H9 (cell line): Measurements from ENCODE around the gene SACM1L. TPM values are rescaled to one million over a fixed set of nuclear protein-coding genes. Genes with fewer than 3 reads are reported as not detected.

Experiments used
- DNase-seq: peaks from one replicate; pipeline ENCODE4 v3.0.0-alpha.2; 2017
- H2AFZ ChIP-seq: one replicate; pipeline ENCODE4 v1.6.1; 2013; ENCODE audit warnings: mild to moderate bottlenecking, low read length, control low read depth, moderate library complexity
- H2AK5ac ChIP-seq: 2 replicates; pipeline ENCODE4 v1.6.1; 2013; ENCODE audit warnings: low read length, control low read depth, mixed read lengths; ENCODE audit not compliant: insufficient read length
- H2BK120ac ChIP-seq: one replicate; pipeline ENCODE4 v1.6.1; 2013; ENCODE audit warnings: low read depth, mild to moderate bottlenecking, low read length, control low read depth, inconsistent platforms; ENCODE audit not compliant: poor library complexity, severe bottlenecking
- H2BK12ac ChIP-seq: 2 replicates; pipeline ENCODE4 v1.6.1; 2013; ENCODE audit warnings: low read length, control low read depth, mixed read lengths, low read depth; ENCODE audit not compliant: insufficient read length
- H2BK15ac ChIP-seq: 2 replicates; pipeline ENCODE4 v1.6.1; 2013; ENCODE audit warnings: low read depth, low read length, control low read depth
- H2BK20ac ChIP-seq: one replicate; pipeline ENCODE4 v1.6.1; 2013; ENCODE audit warnings: low read depth, mild to moderate bottlenecking, low read length, control low read depth, inconsistent platforms; ENCODE audit not compliant: poor library complexity, severe bottlenecking
- H2BK5ac ChIP-seq: 2 replicates; pipeline ENCODE4 v1.6.1; 2013; ENCODE audit warnings: low read length, control low read depth, mixed read lengths; ENCODE audit not compliant: insufficient read length
- H3K14ac ChIP-seq: 2 replicates; pipeline ENCODE4 v1.6.1; 2013; ENCODE audit warnings: low read length, control low read depth; ENCODE audit not compliant: insufficient read depth
- H3K18ac ChIP-seq: 2 replicates; pipeline ENCODE4 v1.6.1; 2013; ENCODE audit warnings: low read depth, mild to moderate bottlenecking, mixed read lengths, low read length, control low read depth; ENCODE audit not compliant: insufficient read length
- H3K23ac ChIP-seq: 2 replicates; pipeline ENCODE4 v1.6.1; 2013; ENCODE audit warnings: low read length, control low read depth, mixed read lengths, low read depth; ENCODE audit not compliant: insufficient read length
- H3K23me2 ChIP-seq: 2 replicates; pipeline ENCODE4 v1.6.1; 2013; ENCODE audit warnings: low read depth, mild to moderate bottlenecking, mixed read lengths, low read length, control low read depth; ENCODE audit not compliant: insufficient read length, poor library complexity, severe bottlenecking
- H3K27ac ChIP-seq: 2 replicates; pipeline ENCODE4 v1.5.1; 2013; ENCODE audit warnings: low read length, control low read depth, mixed read lengths, low read depth; ENCODE audit not compliant: insufficient read length
- H3K27me3 ChIP-seq: 2 replicates; pipeline ENCODE4 v1.6.1; 2013; ENCODE audit warnings: low read length, control low read depth, inconsistent platforms; ENCODE audit not compliant: insufficient read depth
- H3K4ac ChIP-seq: 2 replicates; pipeline ENCODE4 v1.6.1; 2013; ENCODE audit warnings: low read depth, mild to moderate bottlenecking, control low read depth, inconsistent platforms, low read length, moderate library complexity
- H3K4me1 ChIP-seq: 2 replicates; pipeline ENCODE4 v1.6.1; 2013; ENCODE audit warnings: low read length, control low read depth, inconsistent platforms; ENCODE audit not compliant: insufficient read depth
- H3K4me2 ChIP-seq: 2 replicates; pipeline ENCODE4 v1.6.1; 2013; ENCODE audit warnings: low read length, control low read depth, mixed read lengths; ENCODE audit not compliant: insufficient read length, insufficient read depth
- H3K56ac ChIP-seq: 2 replicates; pipeline ENCODE4 v1.6.1; 2013; ENCODE audit warnings: low read depth, mild to moderate bottlenecking, mixed read lengths, low read length, control low read depth; ENCODE audit not compliant: insufficient read length
- H3K79me1 ChIP-seq: 2 replicates; pipeline ENCODE4 v1.6.1; 2013; ENCODE audit warnings: low read depth, mild to moderate bottlenecking, moderate library complexity, low read length, control low read depth, inconsistent platforms; ENCODE audit not compliant: insufficient read depth, poor library complexity, severe bottlenecking
- H3K79me2 ChIP-seq: 2 replicates; pipeline ENCODE4 v1.6.1; 2013; ENCODE audit warnings: low read length, control low read depth, inconsistent platforms; ENCODE audit not compliant: insufficient read depth
- H3K9ac ChIP-seq: 2 replicates; pipeline ENCODE4 v1.6.1; 2013; ENCODE audit warnings: low read length, control low read depth, mixed read lengths; ENCODE audit not compliant: insufficient read length; ENCODE audit errors: extremely low read depth
- H3K9me3 ChIP-seq: one replicate; pipeline ENCODE4 v1.6.1; 2013; ENCODE audit warnings: low read depth, low read length, inconsistent platforms; ENCODE audit not compliant: control insufficient read depth
- H3T11ph ChIP-seq: one replicate; pipeline ENCODE4 v1.6.1; 2013; ENCODE audit warnings: mild to moderate bottlenecking, low read length, control low read depth, inconsistent platforms
- H4K20me1 ChIP-seq: one replicate; pipeline ENCODE4 v1.6.1; 2013; ENCODE audit not compliant: control insufficient read depth, insufficient read length, insufficient read depth
- H4K5ac ChIP-seq: 2 replicates; pipeline ENCODE4 v1.6.1; 2013; ENCODE audit warnings: low read depth, mild to moderate bottlenecking, mixed read lengths, low read length, control low read depth; ENCODE audit not compliant: insufficient read length
- H4K8ac ChIP-seq: replicated peaks from 2 replicates; pipeline ENCODE4 v1.6.1; 2013; ENCODE audit warnings: low read length, control low read depth, mixed read lengths, low read depth; ENCODE audit not compliant: insufficient read length
- H4K91ac ChIP-seq: 2 replicates; pipeline ENCODE4 v1.6.1; 2013; ENCODE audit warnings: low read depth, mild to moderate bottlenecking, moderate library complexity, mixed read lengths, low read length, control low read depth; ENCODE audit not compliant: insufficient read length
- H3K27ac Mint-ChIP-seq, 3 experiments: 2 replicates in 2 of 3; 3 replicates in 1 of 3; pipeline ENCODE4 v1.8.0; 2020 to 2021; ENCODE audit warnings: mixed read lengths in 3 of 3, mild to moderate bottlenecking in 1 of 3, moderate library complexity in 1 of 3
- H3K27me3 Mint-ChIP-seq: 2 replicates; pipeline ENCODE4 v1.8.0; 2021; ENCODE audit warnings: low read depth, mild to moderate bottlenecking, moderate library complexity, mixed read lengths
- H3K36me3 Mint-ChIP-seq, 3 experiments: 2 replicates in 2 of 3; 3 replicates in 1 of 3; pipeline ENCODE4 v1.8.0; 2020 to 2021; ENCODE audit warnings: low read depth in 3 of 3, mixed read lengths in 3 of 3; ENCODE audit not compliant: insufficient read depth in 1 of 3
- H3K4me1 Mint-ChIP-seq, 2 experiments: 2 replicates each; pipeline ENCODE4 v1.8.0; 2020; ENCODE audit warnings: mixed read lengths in 2 of 2
- H3K4me3 Mint-ChIP-seq, 2 experiments: 2 replicates in 1 of 2; 3 replicates in 1 of 2; pipeline ENCODE4 v1.8.0; 2020 to 2021; ENCODE audit warnings: mild to moderate bottlenecking in 2 of 2, mixed read lengths in 2 of 2, moderate library complexity in 1 of 2
- H3K9me3 Mint-ChIP-seq, 2 experiments: 2 replicates in 1 of 2; 3 replicates in 1 of 2; pipeline ENCODE4 v1.8.0; 2020; ENCODE audit warnings: mild to moderate bottlenecking in 2 of 2, mixed read lengths in 2 of 2, moderate library complexity in 1 of 2
- WGBS: extraction: QIAGEN DNeasy Blood & Tissue Kit; methylation state at CpG from one replicate; pipeline ENCODE4 v1.1.7; 2013; ENCODE audit warnings: missing lambda C conversion rate, low lambda C conversion rate, mixed read lengths; ENCODE audit not compliant: insufficient read length; ENCODE audit errors: extremely low coverage; 5-methylcytosine and 5-hydroxymethylcytosine counted together
- total RNA-seq: library from RNA; stranded (reverse); gene quantifications from 2 replicates; pipeline ENCODE4 v1.2.1, GENCODE V29; 2021
- TF ChIP-seq, protein P1 (sequence below): fragments of 200-600 bp; sonication (generic); conservative IDR thresholded peaks from 3 replicates; pipeline ENCODE4 v1.8.0; 2021; ENCODE audit warnings: antibody characterized with exemption, mild to moderate bottlenecking

The SACM1L gene
- total RNA-seq, 1 experiment from 2014 or later: 52.8 TPM

DNA sequence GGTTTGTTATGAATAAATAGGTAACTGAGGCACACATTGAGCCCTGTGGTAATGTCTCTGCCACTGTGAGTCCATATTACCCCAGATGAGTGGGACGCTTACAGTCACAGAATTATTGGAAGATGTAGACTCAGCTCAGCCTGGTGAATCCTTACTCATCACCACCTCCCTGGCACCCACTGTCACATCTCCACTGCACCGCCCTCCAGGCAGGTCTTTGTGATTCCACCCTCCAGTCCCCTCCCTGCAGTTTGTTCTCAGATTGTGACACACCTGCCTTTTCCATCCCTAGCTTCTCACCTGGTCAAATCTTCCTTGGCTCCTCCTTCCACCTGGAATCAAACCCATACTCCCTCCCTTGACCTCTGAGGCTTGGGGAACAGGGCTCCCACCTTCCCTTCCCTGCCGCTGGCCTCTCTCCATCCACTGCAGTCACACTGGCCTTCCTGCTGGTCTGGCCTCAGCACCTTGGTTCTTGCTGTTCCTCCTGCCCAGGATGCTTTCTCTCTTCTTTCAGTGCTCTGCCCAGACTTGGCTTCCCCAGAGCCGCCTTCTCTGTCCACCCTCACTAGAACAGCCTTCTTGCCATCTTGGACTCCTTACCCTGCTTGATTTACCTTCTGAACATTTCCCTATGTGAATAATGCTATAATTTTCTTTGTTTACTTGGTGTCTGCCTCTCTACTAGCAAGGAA is 97.8 kb downstream of the SACM1L start:
- Histone ChIP-seq H3K9me3 (no peaks in the 10 kb centered on the region), H4K20me1 (no peaks in the 10 kb centered on the region), H3T11ph (no peak overlapping the region), H2BK20ac (no peak overlapping the region), H3K23me2 (no peaks in the 10 kb centered on the region), H4K5ac (no peak overlapping the region), H2AK5ac (no peak overlapping the region), H2AFZ (no peak overlapping the region), H2BK12ac (no peak overlapping the region), H3K27me3 (no peaks in the 10 kb centered on the region), H3K79me2 (no peaks in the 10 kb centered on the region), H3K27ac (no peak overlapping the region), H3K56ac (no peak overlapping the region), H2BK5ac (no peak overlapping the region), H4K91ac (no peak overlapping the region), H3K14ac (no peak overlapping the region), H2BK15ac (no peak overlapping the region), H3K4me1 (no peaks in the 10 kb centered on the region), H3K9ac (no peak overlapping the region), H4K8ac (no peak overlapping the region), H2BK120ac (no peak overlapping the region), H3K79me1 (no peaks in the 10 kb centered on the region), H3K18ac (no peak overlapping the region), H3K4me2 (no peak overlapping the region), H3K23ac (no peak overlapping the region), H3K4ac (no peak overlapping the region)
- no CpG with 5 or more reads among the region's 4 CpGs for WGBS
- TF ChIP-seq, protein P1, sequence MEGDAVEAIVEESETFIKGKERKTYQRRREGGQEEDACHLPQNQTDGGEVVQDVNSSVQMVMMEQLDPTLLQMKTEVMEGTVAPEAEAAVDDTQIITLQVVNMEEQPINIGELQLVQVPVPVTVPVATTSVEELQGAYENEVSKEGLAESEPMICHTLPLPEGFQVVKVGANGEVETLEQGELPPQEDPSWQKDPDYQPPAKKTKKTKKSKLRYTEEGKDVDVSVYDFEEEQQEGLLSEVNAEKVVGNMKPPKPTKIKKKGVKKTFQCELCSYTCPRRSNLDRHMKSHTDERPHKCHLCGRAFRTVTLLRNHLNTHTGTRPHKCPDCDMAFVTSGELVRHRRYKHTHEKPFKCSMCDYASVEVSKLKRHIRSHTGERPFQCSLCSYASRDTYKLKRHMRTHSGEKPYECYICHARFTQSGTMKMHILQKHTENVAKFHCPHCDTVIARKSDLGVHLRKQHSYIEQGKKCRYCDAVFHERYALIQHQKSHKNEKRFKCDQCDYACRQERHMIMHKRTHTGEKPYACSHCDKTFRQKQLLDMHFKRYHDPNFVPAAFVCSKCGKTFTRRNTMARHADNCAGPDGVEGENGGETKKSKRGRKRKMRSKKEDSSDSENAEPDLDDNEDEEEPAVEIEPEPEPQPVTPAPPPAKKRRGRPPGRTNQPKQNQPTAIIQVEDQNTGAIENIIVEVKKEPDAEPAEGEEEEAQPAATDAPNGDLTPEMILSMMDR: no peak
- Mint-ChIP-seq H3K4me1 (peaks cover 6% of the 10 kb centered on the region in 2 experiments), H3K27me3 (peaks cover 35% of the 10 kb centered on the region), H3K9me3 (peaks cover 13 to 27% of the 10 kb centered on the region in 2 experiments), H3K4me3 (no peak overlapping the region), H3K36me3 (peaks cover 0 to 17% (median 2%) of the 10 kb centered on the region in 3 experiments; a peak in 4 of 7 replicates), H3K27ac (peak overlapping the region in 1 of 3 experiments; percentile 7; a peak in 1 of 7 replicates)
- no peak for DNase-seq
